ENCODE results near the gene FYN. TPM values are rescaled to one million over a fixed set of nuclear protein-coding genes. Genes with fewer than 3 reads are reported as not detected.

Gene FYN
- total RNA-seq, 2 donors from 2014 or later, result 87.0 to 94.7 TPM

DNA sequence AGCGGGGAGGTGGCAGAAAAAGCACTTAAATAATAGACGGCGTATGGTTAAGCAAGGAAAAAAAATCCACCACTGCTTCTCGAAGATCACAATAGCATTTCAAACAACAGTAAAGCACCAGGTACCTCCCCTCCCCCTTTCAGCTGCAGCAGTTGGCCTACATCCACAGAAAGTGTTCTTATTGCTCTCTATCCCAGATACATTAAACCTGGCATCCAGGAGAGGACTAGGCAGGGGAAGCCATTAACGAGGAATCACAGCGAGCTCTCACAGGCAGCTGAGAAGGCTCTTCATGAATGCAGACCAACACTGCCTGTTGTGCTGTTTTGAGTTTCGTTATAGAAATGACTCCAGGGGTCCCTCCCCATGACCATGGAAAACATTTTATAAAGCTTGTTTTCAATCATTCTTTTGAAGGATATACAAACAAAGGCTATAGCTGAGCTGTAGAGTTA lies 11.8 kb downstream of the FYN start:
- no peak for DNase-seq (ENCODE audit: low spot score)
- intact Hi-C loops (cut with DNase I), result no loop called here

DNA sequence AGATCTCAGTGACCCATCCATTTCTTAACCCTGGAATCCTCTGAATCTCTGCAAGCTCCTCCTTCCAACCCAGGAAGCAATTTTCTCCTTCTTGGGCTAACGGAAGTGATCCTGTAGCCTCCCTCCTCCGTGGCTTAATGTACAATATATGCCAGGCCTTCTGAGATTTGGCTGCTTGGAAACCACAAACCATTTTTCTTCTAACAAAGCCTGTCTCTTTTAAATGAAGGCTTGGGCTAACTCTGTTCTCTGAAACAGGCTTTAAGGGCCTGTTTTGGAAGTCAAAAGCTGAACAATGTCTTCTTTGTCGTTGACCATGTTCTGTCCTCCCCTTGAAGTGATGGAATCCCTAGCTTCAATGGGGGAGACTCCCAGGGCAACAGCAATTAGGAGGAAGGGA lies 14.9 kb downstream of the FYN start:
- no peak for DNase-seq (ENCODE audit: low spot score)
- intact Hi-C loops (cut with DNase I), result no loop called here

DNA sequence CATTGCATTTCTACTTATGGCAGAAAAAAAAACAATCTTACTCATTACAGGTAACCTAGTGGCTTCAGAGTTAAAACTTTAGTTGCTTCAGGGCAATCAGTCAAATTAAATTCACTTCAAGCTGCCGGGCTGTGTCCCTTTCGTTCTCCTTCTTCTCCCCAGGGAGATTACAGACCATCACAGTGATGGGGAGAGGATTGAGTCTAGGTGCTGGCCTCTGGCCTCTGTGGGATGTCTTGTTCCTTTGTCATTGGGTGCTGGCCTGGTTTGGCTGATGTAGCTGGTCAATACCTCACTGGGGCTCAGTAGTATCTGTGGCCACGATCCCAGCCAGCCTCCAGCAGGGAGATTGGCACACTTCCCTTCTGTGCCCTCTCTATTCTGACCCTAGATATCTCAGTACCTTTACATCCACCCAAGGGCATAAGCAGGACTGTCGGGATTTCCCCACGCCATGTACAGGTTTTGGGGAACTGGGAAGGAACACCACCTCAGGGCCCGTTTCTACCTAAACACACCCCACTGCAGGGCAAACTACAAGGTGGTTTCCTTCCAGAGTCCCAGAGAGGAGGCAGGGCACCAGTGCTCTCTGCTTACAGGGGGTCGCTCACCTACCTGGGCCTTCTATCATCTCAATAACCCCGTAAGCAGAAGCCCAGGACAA lies 15.4 kb downstream of the FYN start:
- intact Hi-C loops (cut with DNase I), result no loop called here
- no peak for DNase-seq (ENCODE audit: low spot score)

DNA sequence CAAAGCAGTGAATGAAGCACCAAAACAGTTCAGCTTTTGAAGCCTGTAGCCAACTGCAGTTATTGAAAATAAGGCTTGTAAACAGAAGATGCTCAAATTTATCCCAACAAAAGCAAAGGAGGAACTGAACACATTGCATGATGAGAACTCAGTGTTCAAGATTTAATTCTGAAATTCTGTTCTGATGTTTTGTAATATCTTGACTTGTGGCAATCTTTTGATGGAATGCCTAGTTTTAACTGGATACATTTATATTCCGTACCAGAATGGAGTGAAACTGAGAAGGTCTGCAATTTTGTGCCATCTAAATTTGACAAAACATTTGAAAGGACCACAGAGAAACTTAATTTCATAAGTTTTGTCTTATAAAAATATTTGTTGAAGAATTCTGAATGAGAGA lies 17.5 kb downstream of the FYN start:
- intact Hi-C loops (cut with DNase I), result no loop called here
- DNase-seq (ENCODE audit: low spot score), result no peak

DNA sequence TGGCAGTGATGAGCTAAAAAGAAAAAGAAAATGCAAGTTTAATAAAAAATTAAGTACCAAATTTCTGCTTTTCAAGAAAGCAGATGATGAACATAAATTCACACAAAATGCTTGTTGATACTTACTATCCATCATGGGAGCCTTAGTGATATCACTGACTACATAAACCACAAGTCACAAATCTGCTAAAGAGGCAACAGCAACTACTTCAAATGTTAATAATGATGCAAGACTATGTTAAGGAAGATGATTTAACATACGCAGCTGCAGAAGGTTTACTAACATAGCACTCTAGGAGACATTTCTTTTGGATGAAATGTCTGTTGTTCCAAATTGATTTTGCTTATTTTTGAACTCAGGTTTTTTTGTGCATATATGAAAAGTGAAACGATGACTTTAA lies 18.6 kb downstream of the FYN start:
- DNase-seq (ENCODE audit: low spot score), result no peak
- intact Hi-C loops (cut with DNase I), result no loop called here

DNA sequence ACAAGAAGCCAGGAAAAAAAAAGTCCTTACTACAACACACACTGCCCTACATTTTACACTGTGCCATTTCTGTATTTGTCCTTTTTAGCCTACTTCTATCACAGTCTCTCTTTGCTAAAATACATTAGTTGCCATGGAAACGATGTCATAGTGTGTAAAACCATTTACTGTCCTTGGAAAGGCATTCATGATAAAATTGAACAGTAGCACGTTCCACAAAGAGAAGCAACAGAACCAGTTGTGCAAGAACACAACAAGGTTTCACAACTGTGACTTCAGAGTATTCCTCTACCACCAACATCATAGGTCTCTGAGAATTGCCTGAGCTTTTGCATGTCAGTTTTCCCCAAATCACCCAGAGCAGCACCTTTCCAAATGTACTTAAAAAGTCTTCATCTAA lies 20.5 kb downstream of the FYN start:
- intact Hi-C loops (cut with DNase I), result no loop called here
- no peak for DNase-seq (ENCODE audit: low spot score)

DNA sequence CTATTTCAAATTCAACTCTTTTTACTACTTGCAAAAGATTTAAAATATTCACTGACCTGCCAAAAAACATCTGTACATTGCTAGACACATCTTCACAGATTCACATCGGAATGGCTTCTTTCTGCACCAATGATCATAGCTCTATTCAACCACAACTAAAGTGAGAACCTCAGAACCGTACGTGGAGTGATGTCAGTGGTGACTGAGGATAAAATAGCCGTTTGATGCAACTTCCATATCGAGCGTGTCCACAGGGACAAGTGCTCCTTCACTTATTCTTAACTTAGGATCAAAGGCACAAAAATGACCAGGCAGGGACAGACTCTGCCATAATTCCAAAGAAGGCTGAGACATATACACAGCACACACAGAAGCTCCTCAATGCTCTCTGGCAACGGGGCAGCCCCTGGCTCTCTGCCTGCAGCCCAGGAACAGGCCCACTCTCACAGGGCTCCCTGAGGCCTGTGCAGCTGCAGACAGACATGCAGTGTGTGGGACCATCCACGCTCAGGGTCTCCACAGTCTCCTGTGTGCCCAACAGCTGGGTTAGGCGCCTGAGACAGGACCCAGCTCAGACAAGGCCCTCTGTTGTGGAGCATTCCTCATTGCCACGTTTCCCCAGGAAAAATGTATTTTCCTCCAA lies 22.8 kb downstream of the FYN start:
- intact Hi-C loops (cut with DNase I), result no loop called here

DNA sequence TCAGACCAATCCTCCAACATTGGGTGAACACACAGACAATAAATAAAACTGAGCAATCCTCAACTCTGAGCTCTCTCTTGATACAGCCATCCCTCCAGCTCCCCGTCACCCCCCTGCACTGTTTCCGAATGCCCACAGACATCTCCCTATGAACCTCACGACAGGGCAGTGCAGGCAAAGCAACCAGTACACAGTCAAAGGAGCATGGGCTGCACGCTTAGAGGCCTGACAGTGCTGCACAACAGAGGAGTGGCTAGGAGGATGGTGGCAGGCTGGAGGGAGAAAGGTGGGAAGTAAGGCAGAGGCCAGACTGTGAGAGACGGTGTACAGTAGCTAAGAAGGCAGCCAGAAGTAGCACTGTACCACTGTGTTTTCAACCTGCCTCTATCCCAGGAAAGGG lies 24.0 kb downstream of the FYN start:
- DNase-seq (ENCODE audit: low spot score), result no peak
- intact Hi-C loops (cut with DNase I), result no loop called here

More for the DNA sequence above, 22.8 kb downstream of the FYN start:
- DNase-seq (ENCODE audit: low spot score), result no peak

DNA sequence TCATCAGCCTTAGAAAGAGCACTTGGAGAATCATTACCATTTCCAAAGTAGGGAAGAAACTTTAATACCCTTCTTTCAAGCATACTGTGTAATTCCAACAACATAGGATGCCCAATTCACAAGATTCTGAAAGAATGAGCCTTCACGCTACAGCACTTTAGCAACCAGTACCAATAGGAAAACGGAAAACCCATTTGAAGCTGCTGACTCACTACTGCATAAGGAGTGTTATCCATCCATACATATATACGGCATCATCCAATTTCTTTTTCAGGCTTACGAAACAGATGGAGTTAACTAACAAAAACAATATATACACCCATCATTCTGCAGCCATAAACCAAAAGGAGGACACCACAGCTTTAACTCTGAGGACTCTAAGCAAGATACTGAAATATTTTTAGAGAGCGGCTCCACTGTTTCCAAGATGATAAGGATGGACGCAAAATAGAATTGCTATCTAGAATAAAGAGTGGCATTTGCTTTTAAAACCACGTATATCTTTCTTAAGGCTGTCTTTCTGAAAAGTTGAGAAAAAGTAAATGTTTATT lies 24.9 kb downstream of the FYN start:
- intact Hi-C loops (cut with DNase I), result no loop called here
- DNase-seq (ENCODE audit: low spot score), result no peak

DNA sequence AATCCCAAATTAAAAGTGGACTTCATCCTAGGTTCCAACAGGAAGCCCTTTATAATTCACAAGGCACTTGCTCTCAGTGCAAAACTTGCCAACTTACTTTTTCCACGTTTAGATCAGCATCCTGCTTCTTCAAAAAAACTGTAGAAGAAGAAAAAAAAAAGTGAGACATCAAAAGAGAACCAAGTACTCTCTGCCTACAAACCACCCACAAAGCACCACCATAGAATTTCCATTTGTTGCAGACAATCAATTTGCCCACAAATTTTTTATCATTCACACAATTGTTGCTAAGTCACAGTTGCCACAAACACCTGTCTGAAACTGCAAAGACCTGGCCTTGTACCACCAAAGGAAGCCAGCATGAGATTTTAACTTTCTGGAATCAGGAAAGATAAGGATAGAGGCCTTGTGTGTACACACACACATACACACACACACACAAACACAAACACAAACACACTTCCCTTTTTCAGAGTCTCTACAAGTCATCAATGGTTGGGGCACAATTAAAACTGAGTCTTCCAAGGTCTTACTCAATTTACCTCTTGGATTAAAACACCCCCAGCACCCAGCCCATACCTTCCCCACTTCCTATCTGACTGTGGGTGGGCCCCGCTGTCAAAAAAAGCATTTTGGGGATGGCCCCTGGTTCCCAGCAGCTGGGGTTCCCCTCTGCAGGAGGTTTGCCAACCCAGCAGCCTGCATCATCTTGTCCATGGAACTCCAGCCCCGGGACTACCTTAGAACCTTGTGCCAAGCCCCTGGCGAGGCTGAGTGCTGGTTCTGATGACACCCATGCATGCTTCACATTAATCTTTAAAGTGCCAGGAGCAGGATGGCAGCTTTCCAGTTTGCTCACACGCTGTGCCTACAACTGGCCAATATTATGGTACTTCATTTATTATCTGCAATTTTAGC lies 26.5 kb downstream of the FYN start:
- intact Hi-C loops (cut with DNase I), result no loop called here
- no peak for DNase-seq (ENCODE audit: low spot score)

DNA sequence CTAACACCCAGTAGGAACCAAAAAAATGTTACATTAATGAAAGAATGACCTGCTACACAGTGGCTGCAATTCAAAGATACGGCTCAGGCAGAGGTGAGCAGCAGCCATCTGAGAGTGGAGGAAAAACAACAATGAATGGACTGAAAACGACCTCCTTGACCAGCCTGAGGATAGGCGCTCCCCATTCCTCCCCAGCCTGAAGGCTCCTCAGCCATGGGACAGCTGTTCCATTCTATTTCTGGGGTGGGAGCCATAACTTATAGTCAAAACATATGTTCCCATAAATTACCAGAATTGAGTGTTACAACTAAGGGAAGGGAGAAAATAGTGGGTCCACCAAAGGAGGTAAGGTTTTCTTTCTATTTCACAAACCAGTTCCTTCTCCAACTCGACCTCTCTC lies 27.2 kb downstream of the FYN start:
- DNase-seq (ENCODE audit: low spot score), result no peak
- intact Hi-C loops (cut with DNase I), result no loop called here

DNA sequence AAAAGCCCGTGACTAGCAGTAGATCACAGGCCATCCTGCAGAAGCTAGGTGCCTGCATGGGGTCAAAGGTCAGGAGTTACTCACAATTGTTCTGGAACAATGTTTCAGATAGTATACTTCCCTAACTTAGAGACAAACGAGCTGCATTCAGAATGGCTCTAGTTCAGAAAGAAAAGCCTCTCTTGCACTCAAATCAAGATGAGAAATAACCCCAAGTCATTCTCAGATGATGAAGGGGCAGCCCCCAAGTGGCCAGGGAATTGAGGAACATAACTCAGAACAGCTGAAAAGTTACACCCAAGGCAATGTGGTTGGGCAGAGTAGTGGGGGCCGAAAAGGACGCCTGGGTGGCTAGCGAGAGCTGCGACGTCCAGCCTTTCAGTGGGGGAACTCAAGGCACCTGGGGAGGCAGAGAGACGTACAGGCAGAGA lies 27.8 kb downstream of the FYN start:
- intact Hi-C loops (cut with DNase I), result no loop called here
- DNase-seq (ENCODE audit: low spot score), result no peak

DNA sequence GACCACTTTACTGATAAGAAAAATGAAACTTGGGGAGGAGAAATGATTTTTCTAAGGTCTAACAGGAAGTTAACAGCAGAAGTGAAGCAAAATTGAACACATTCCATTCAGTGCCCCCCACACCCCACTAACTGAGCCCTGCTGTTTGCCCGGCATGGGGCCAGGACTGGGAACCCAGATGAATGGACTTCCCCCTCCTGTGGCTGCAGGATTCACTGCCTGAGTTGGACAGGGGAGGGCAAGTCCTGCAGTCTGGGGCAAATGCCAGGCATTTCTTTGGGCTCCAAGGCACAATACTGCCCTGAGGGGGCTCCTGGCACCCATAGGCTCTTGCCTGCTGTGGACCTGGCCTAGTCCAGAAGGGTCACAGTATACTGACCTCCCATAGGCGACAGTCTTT lies 28.3 kb downstream of the FYN start:
- no peak for DNase-seq (ENCODE audit: low spot score)
- intact Hi-C loops (cut with DNase I), result no loop called here

DNA sequence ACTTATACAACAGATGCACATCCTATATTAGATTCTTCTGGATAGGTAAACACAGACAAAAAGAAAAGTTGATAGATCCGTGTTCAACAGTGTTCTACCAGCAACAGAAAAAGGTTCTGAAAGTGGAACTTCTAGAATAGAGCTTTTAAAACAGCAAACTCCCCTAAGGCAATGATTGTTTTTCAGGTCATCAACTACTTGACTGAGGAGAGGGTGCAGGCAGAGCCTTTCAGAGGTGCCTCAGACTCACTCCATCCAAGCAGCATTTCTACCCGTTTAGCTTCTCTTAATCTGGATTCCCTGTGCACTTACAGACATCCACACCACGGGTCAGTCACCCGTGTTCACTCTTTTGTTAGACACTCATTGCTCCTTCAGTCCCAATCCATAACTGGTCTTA lies 28.9 kb downstream of the FYN start:
- DNase-seq (ENCODE audit: low spot score), result no peak
- intact Hi-C loops (cut with DNase I), result no loop called here

DNA sequence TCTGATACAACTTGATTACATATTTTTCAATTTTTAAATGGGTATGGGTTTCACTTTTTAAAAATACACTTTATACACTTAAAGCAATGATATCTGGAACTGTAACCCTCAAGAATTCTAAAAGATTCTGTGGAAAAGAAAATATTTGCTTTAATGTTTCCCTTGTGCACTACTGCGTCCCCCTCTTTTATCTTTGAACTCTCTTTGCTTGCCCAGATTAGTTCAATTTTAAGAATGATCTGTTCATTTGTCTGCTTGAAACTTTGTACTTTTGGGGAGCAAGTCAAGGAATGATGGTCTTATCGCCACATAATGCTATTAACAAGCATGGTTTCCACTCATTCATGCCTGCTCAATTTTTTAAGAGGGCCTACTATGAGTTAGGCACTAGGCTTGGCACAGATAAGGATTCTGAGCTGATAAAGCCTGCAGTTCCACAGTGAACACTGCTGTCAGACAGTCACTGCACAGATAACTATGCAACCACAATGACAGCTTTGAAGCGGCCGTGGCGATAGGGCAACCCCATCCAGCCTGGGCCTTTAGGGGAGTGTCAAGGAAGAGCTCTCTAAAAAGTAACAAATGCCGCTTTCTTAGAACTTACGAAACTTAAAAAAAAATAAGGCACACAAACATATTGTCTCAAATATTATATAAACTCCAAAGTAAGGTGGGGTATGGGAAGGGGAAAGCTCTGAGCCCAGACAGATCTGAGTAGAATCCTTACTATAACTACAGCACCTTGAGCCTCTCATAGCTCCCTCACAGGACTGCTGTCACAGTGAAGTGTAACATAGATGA lies 29.7 kb downstream of the FYN start:
- intact Hi-C loops (cut with DNase I), result no loop called here
- DNase-seq (ENCODE audit: low spot score), result no peak

DNA sequence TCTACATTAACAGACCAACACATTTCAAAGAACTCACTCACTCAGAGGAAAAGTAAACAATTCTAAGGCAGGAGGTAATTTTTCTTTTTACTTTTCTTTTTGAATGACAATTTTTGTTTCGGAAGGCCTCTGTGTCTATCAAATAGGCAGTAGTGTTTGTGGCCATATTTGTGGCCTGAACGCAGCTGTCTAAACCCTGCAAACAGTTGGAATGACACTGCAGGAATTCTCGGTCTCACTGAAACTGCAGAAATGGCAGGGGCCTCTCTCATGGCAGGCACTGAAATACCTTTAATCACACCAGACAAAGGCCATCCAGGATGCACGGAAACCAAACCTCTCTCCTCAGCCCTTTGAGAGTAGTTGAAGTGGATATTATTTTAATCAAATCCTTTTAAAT lies 30.4 kb downstream of the FYN start:
- intact Hi-C loops (cut with DNase I), result no loop called here

DNA sequence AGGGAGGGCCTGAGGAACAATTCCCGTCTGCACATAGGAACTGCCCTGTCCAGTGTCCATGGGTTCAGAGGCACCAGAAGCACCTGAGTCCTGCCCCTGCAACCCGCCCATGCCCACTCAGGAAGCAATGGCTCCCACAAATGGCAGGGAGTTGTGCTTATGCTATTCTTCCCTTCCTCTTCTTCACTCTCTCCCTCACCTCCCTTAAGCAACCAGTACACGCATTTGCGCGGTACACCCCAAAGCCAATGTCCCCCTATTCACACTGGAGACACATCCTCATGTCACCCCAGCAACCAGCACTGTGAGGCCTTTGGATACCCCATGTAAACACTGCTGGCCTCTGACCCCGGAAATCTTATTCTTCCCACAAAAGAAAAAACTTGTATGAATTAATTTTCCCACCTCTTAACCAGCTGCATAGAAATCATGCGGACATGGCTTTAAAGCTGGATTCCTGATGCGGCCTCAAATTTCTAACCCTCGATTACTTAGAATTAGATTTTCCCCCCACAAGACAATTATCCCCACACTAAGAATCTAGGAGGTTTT lies 30.9 kb downstream of the FYN start:
- intact Hi-C loops (cut with DNase I), result no loop called here
- DNase-seq (ENCODE audit: low spot score), result no peak

More for the DNA sequence above, 30.4 kb downstream of the FYN start:
- no peak for DNase-seq (ENCODE audit: low spot score)

DNA sequence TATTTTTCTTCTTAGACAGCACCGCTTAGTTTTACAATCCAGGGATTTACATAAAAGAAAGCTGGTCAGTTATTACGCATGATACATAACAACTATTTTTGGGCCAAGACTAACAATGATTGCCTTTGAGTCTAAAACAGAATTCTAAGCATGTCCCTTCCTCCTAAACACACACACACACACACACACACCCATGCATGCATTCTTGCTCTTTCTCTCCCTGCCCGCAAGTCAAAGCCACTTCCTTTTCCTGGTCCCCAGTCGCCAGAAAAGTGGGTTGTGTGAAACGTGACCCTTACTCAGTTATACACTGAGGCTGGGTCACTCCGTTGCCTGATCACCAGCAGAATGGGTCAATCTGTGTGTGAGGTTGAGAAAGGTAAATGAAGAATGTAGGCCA lies 31.4 kb downstream of the FYN start:
- intact Hi-C loops (cut with DNase I), result no loop called here
- DNase-seq (ENCODE audit: low spot score), result no peak

DNA sequence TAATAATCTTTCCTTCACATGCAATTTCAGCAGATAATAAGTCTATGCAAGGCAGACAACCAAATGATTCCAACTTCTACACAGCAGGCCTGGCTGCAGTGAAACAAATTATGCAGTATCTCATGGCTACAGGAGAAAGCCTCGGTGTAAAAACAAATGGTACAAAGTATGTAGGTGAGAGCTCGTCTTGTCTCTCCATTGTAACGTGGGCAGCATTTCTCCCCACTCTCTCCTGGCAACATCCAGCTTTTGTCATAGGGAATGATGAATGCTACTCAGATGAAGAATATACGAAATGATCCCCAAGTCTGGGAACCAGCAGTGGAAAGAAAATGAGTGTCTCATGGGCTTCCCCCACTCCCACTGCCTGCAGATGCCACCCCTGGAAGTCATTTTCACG lies 32.4 kb downstream of the FYN start:
- no peak for DNase-seq (ENCODE audit: low spot score)
- intact Hi-C loops (cut with DNase I), result no loop called here
